Calu3 (cell line): Measurements from ENCODE around the gene SLC31A1. TPM values are rescaled to one million over a fixed set of nuclear protein-coding genes. Genes with fewer than 3 reads are reported as not detected.

Experiments
- BruUV-seq: library from RNA; stranded (reverse); fragments of 400-500 nt; replicated peaks from 2 replicates; lab custom pipeline; 2021; lab: Mats Ljungman, UMichigan
- CTCF ChIA-PET: fragments of 300-600 bp; sonication (Branson Sonifier 250); formaldehyde crosslinking; loops from one replicate; lab custom pipeline; 2022; ENCODE audit warnings: antibody characterized with exemption; lab: Charles Lee
- DNase-seq: peaks from one replicate; pipeline ENCODE4 v3.0.0; 2022
- H3K27ac Mint-ChIP-seq: one replicate; pipeline ENCODE4 v1.8.0; 2022; ENCODE audit warnings: mixed read lengths; ENCODE audit not compliant: unreplicated experiment
- H3K27me3 Mint-ChIP-seq: one replicate; pipeline ENCODE4 v1.8.0; 2022; ENCODE audit warnings: mixed read lengths; ENCODE audit not compliant: unreplicated experiment
- H3K36me3 Mint-ChIP-seq: one replicate; pipeline ENCODE4 v1.8.0; 2022; ENCODE audit warnings: mild to moderate bottlenecking, moderate library complexity, mixed read lengths; ENCODE audit not compliant: insufficient read depth, unreplicated experiment
- H3K4me1 Mint-ChIP-seq: one replicate; pipeline ENCODE4 v1.8.0; 2022; ENCODE audit warnings: mild to moderate bottlenecking, low read depth, mixed read lengths; ENCODE audit not compliant: unreplicated experiment
- H3K4me3 Mint-ChIP-seq: one replicate; pipeline ENCODE4 v1.8.0; 2022; ENCODE audit warnings: mild to moderate bottlenecking, low read depth, moderate library complexity, mixed read lengths; ENCODE audit not compliant: unreplicated experiment
- H3K9me3 Mint-ChIP-seq: one replicate; pipeline ENCODE4 v1.8.0; 2022; ENCODE audit warnings: low read depth, mixed read lengths; ENCODE audit not compliant: unreplicated experiment
- CTCF ChIP-seq: fragments of 200-600 bp; IDR thresholded peaks from one replicate; pipeline ENCODE4 v1.8.0; 2022; ENCODE audit warnings: antibody characterized with exemption; ENCODE audit not compliant: unreplicated experiment
- intact Hi-C: fragments of 100-400 bp; cut with micrococcal nuclease; formaldehyde crosslinking; loops from one replicate; pipeline ENCODE4 v1.10.0; 2022; ENCODE audit not compliant: unreplicated experiment
- total RNA-seq: library from RNA; stranded (reverse); gene quantifications from 2 replicates; pipeline ENCODE4 v1.2.3, GENCODE V29; 2022

Gene SLC31A1
- total RNA-seq, 1 experiment from 2014 or later, result 21.0 TPM

- CTCF ChIA-PET, result interaction anchor here (1.6 kb wide), 1 partner anchor 55 kb away, joined by 3 read pairs; the partner anchor contains the start of genes CDC26 and PRPF4
- Mint-ChIP-seq H3K27ac (no peak overlapping the region), H3K9me3 (no peaks in the 10 kb centered on the region), H3K36me3 (peaks cover 25% of the 10 kb centered on the region), H3K27me3 (no peaks in the 10 kb centered on the region), H3K4me3 (peak overlapping the region; percentile 92), H3K4me1 (peaks cover 21% of the 10 kb centered on the region)
- no TSS peak for BruUV-seq
- TF ChIP-seq CTCF, result no peak
- intact Hi-C loops, result no loop called here
- DNase-seq, result no peak
Measured at GRCh38 chr9:113219969-113220368, 1.4 kb upstream of the SLC31A1 start.

GRCh38 chr9:113220467-113221002 is 809 bp upstream of the SLC31A1 start:
- CTCF ChIA-PET, result interaction anchor here (1.0 to 1.6 kb wide), 2 partner anchors 55 to 437 kb away, joined by 3 read pairs; partner anchors contain the start of genes CDC26 and PRPF4
- peak overlapping the region; percentile 92 for H3K4me3 Mint-ChIP-seq
- DNase-seq, result no peak

GRCh38 chr9:113221800-113222481 is 597 bp downstream of the SLC31A1 start:
- Mint-ChIP-seq H3K27me3 (no peaks in the 10 kb centered on the region), H3K27ac (peak overlapping the region; percentile 90), H3K4me1 (peaks cover 16% of the 10 kb centered on the region), H3K36me3 (peaks cover 25% of the 10 kb centered on the region), H3K4me3 (peak overlapping the region; percentile 92), H3K9me3 (no peaks in the 10 kb centered on the region)
- no peak for TF ChIP-seq CTCF
- TSS peak; percentile 70 for BruUV-seq
- intact Hi-C loops, result no loop called here
- no peak for DNase-seq
- CTCF ChIA-PET, result interaction anchor here (0.6 to 1.0 kb wide), 2 partner anchors 34 to 304 kb away, joined by 3 to 5 read pairs; no protein-coding TSS in a partner anchor

More at GRCh38 chr9:113220467-113221002, 809 bp upstream of the SLC31A1 start:
- no peak for TF ChIP-seq CTCF
- no peaks in the 10 kb centered on the region for H3K27me3 Mint-ChIP-seq
- intact Hi-C loops, result no loop called here
- TSS peak; percentile 63 for BruUV-seq
- H3K4me1 Mint-ChIP-seq, result peaks cover 16% of the 10 kb centered on the region
- peak overlapping the region; percentile 90 for H3K27ac Mint-ChIP-seq
- H3K9me3 Mint-ChIP-seq, result no peaks in the 10 kb centered on the region
- peaks cover 25% of the 10 kb centered on the region for H3K36me3 Mint-ChIP-seq

GRCh38 chr9:113222482-113222841 is 1.1 kb downstream of the SLC31A1 start:
- no peak for TF ChIP-seq CTCF
- no TSS peak for BruUV-seq
- H3K27ac Mint-ChIP-seq, result peak overlapping the region; percentile 90

More at GRCh38 chr9:113222482-113222841, 1.1 kb downstream of the SLC31A1 start:
- no peak for DNase-seq
- intact Hi-C loops, result no loop called here
- H3K4me3 Mint-ChIP-seq, result peak overlapping the region; percentile 92
- CTCF ChIA-PET, result interaction anchor here (0.6 to 0.7 kb wide), 2 partner anchors 20 to 34 kb away, joined by 3 to 5 read pairs; no protein-coding TSS in a partner anchor
- no peaks in the 10 kb centered on the region for H3K27me3 Mint-ChIP-seq
- H3K9me3 Mint-ChIP-seq, result no peaks in the 10 kb centered on the region
- H3K36me3 Mint-ChIP-seq, result peaks cover 25% of the 10 kb centered on the region
- H3K4me1 Mint-ChIP-seq, result peaks cover 16% of the 10 kb centered on the region
